GM12878 (cell line): Measurements from ENCODE around the gene CAP2. TPM values are rescaled to one million over a fixed set of nuclear protein-coding genes. Genes with fewer than 3 reads are reported as not detected.
"Not testable (repeated sequence)": the region's sequence is repeated elsewhere in the genome, so short reads cannot be mapped to it uniquely, and the experiment has no call there.

Experiments
- ATAC-seq: fragments of 200-7000 bp; cut with Tn5 transposase; 3 replicates; pipeline ENCODE4 v1.9.1; 2020; ENCODE audit warnings: mild to moderate bottlenecking, moderate library complexity
- BruUV-seq: library from RNA; stranded (reverse); fragments of 400-500 nt; replicated peaks from 2 replicates; lab custom pipeline; 2021; lab: Mats Ljungman, UMichigan
- CTCF ChIA-PET: fragments of 300-600 bp; sonication (Branson Sonifier 250); formaldehyde crosslinking; extraction: SDS; loops from one replicate; lab custom pipeline; 2021; ENCODE audit warnings: inconsistent platforms; lab: Yijun Ruan, JAX
- POLR2A ChIA-PET: fragments of 350-600 bp; formaldehyde crosslinking; extraction: SDS; loops from one replicate; lab custom pipeline; 2021; ENCODE audit warnings: inconsistent platforms; lab: Charles Lee
- RAD21 ChIA-PET: fragments of 300-600 bp; sonication (Branson Sonifier 250); formaldehyde crosslinking; loops from one replicate; lab custom pipeline; 2023; ENCODE audit warnings: antibody characterized with exemption; ENCODE audit not compliant: unreplicated experiment; lab: Charles Lee
- SMC1A ChIA-PET: fragments of 300-600 bp; sonication (Branson Sonifier 250); formaldehyde crosslinking; loops from one replicate; lab custom pipeline; 2023; ENCODE audit not compliant: unreplicated experiment, uncharacterized antibody; lab: Charles Lee
- DNase-seq: peaks from one replicate; pipeline ENCODE4 v3.0.0-alpha.2; 2011; ENCODE audit warnings: low read depth, low spot score
- FAIRE-seq: peaks from 3 replicates; lab custom pipeline; 2011; peaks lifted over from hg19 to GRCh38; lab: Jason Lieb, UNC
- H2AFZ ChIP-seq: 2 replicates; pipeline ENCODE4 v1.6.0; 2011; ENCODE audit warnings: low read depth, low read length, control low read depth; ENCODE audit not compliant: control insufficient read depth
- H3K27ac ChIP-seq: 2 replicates; pipeline ENCODE4 v1.5.1; 2011; ENCODE audit warnings: control low read depth; ENCODE audit not compliant: control insufficient read depth, insufficient read depth
- H3K27me3 ChIP-seq, 2 experiments: replicated peaks in 1 of 2; 2 replicates each; pipeline versions ENCODE4 v1.6.0 to v1.6.1; 2011; ENCODE audit warnings: low read length in 1 of 2; ENCODE audit not compliant: control insufficient read depth in 2 of 2, insufficient read depth in 2 of 2
- H3K36me3 ChIP-seq, 2 experiments: 2 replicates each; pipeline ENCODE4 v1.5.1; 2011; ENCODE audit warnings: low read length in 1 of 2; ENCODE audit not compliant: control insufficient read depth in 2 of 2, insufficient read depth in 2 of 2
- H3K4me1 ChIP-seq: 2 replicates; pipeline ENCODE4 v1.6.1; 2011; ENCODE audit warnings: mild to moderate bottlenecking, low read length, moderate library complexity, mixed read lengths; ENCODE audit not compliant: control insufficient read depth, insufficient read depth
- H3K4me2 ChIP-seq: 2 replicates; pipeline ENCODE4 v1.6.0; 2011; ENCODE audit warnings: control low read depth; ENCODE audit not compliant: control insufficient read depth, insufficient read depth
- H3K4me3 ChIP-seq: fragments of 200-600 bp; sonication (generic); 2 replicates; pipeline ENCODE4 v1.5.1; 2016
- H3K79me2 ChIP-seq: 2 replicates; pipeline ENCODE4 v1.6.0; 2011; ENCODE audit warnings: low read length; ENCODE audit not compliant: control insufficient read depth, insufficient read depth
- H3K9ac ChIP-seq: 2 replicates; pipeline ENCODE4 v1.8.0; 2011; ENCODE audit warnings: low read length, control low read depth, mixed read lengths; ENCODE audit not compliant: control insufficient read depth, insufficient read depth
- H3K9me3 ChIP-seq: replicated peaks from 3 replicates; pipeline ENCODE4 v1.5.1; 2011; ENCODE audit warnings: mild to moderate bottlenecking, low read length; ENCODE audit not compliant: control insufficient read depth, insufficient read depth
- H4K20me1 ChIP-seq: 2 replicates; pipeline ENCODE4 v1.6.0; 2011; ENCODE audit not compliant: control insufficient read depth, insufficient read depth
- ATF7 ChIP-seq: fragments of 450-650 bp; IDR thresholded peaks from 2 replicates; pipeline ENCODE4 v1.6.1; 2016; ENCODE audit warnings: low read depth, mild to moderate bottlenecking
- ELK1 ChIP-seq: IDR thresholded peaks from 2 replicates; pipeline ENCODE4 v1.6.1; 2012; ENCODE audit warnings: low read depth, low read length, improper control_type of control experiment
- EP300 ChIP-seq, 2 experiments: fragments of 150-350 bp in 1 of 2; IDR thresholded peaks; 2 replicates each; pipeline ENCODE4 v1.6.1; 2011 to 2012; ENCODE audit warnings: low read depth in 2 of 2, low read length in 2 of 2, borderline replicate concordance in 1 of 2, improper control_type of control experiment in 1 of 2, inconsistent platforms in 1 of 2; ENCODE audit not compliant: control insufficient read depth in 1 of 2
- GABPA ChIP-seq: IDR thresholded peaks from 2 replicates; pipeline ENCODE4 v1.6.1; 2014; ENCODE audit warnings: antibody characterized with exemption, low read depth, mild to moderate bottlenecking, inconsistent platforms
- HDGF ChIP-seq: fragments of 450-650 bp; IDR thresholded peaks from 2 replicates; pipeline ENCODE4 v1.6.1; 2016; ENCODE audit warnings: antibody characterized with exemption
- IKZF2 ChIP-seq, 2 experiments: fragments of 450-650 bp; IDR thresholded peaks; 2 replicates each; pipeline ENCODE4 v1.6.1; 2017; ENCODE audit warnings: mild to moderate bottlenecking in 2 of 2, moderate library complexity in 2 of 2
- MEF2B ChIP-seq: fragments of 450-650 bp; IDR thresholded peaks from 2 replicates; pipeline ENCODE4 v1.6.1; 2018; ENCODE audit warnings: mild to moderate bottlenecking, moderate library complexity; ENCODE audit not compliant: partially characterized antibody, poor library complexity, severe bottlenecking
- NR2F1 ChIP-seq: fragments of 450-650 bp; conservative IDR thresholded peaks from 2 replicates; pipeline ENCODE4 v1.6.1; 2017; ENCODE audit warnings: mild to moderate bottlenecking
- ZNF592 ChIP-seq: fragments of 450-650 bp; IDR thresholded peaks from 2 replicates; pipeline ENCODE4 v1.6.1; 2017; ENCODE audit warnings: mild to moderate bottlenecking, moderate library complexity
- WGBS: methylation state at CpG from one replicate; pipeline ENCODE4 v1.1.6; 2016; ENCODE audit warnings: low lambda C conversion rate; ENCODE audit not compliant: insufficient replicate concordance, insufficient coverage; ENCODE audit errors: missing lambda C conversion rate; 5-methylcytosine and 5-hydroxymethylcytosine counted together
- in situ Hi-C: fragments of 300-500 bp; cut with MboI; formaldehyde crosslinking; loops from 9 replicates; pipeline ENCODE4 v1.14.3; 2018; ENCODE audit warnings: mixed read lengths
- intact Hi-C: fragments of 100-400 bp; cut with micrococcal nuclease; formaldehyde crosslinking; loops from one replicate; pipeline ENCODE4 v1.14.2; 2022; ENCODE audit not compliant: unreplicated experiment
- polyA plus RNA-seq, 11 experiments: library from polyadenylated mRNA; depleted of rRNA in 4 of 11; unstranded in 6 of 11; stranded (reverse) in 5 of 11; fragments of >200 nt; fragmentation: Nextera tagmentation in 4 of 11; fragmentation: Illumina TruSeq in 1 of 11; extraction: Ambion mirVana in 4 of 11; extraction: Trizol in 1 of 11; gene quantifications; 1 replicate in 1 of 11; 2 replicates in 10 of 11; pipeline versions ENCODE4 v1.2.1 to v1.2.3, GENCODE V29; 2011 to 2016; ENCODE audit warnings: inconsistent platforms in 2 of 11, missing spikeins in 2 of 11, low read depth in 1 of 11
- total RNA-seq, 4 experiments: library from RNA; depleted of rRNA in 3 of 4; stranded (reverse); fragments of >200 nt in 3 of 4; fragmentation: Illumina TruSeq in 1 of 4; extraction: Trizol in 1 of 4; gene quantifications; 2 replicates each; pipeline versions ENCODE4 v1.2.1 to v1.2.3, GENCODE V29; 2013 to 2021

Gene CAP2
- total and polyA plus RNA-seq, 10 of the 15 experiments (the other 5 are each of a cell fraction or from before 2014, with no cell fraction given) = 0.10 to 2.0 (median 0.15) TPM; not detected in 7

- peak; percentile 11 for DNase-seq
- H3K36me3 ChIP-seq, H3K4me3 ChIP-seq, FAIRE-seq, H3K9me3 ChIP-seq, H3K79me2 ChIP-seq, H2AFZ ChIP-seq, H3K27me3 ChIP-seq, BruUV-seq, H4K20me1 ChIP-seq, H3K27ac ChIP-seq, in situ Hi-C loops, H3K9ac ChIP-seq, intact Hi-C loops, H3K4me2 ChIP-seq, H3K4me1 ChIP-seq: not testable (repeated sequence)
- ChIA-PET RAD21 (interaction anchor here (1.2 to 5.4 kb wide), 5 partner anchors 11 to 91 kb away, joined by 4 to 25 read pairs (median 10); partner anchors contain the start of gene CAP2), SMC1A (interaction anchor here (0.6 to 5.8 kb wide), 12 partner anchors 10 to 728 kb away, joined by 3 to 46 read pairs (median 3); no protein-coding TSS in a partner anchor), CTCF (interaction anchor here (0.7 to 3.8 kb wide), 4 partner anchors 11 to 49 kb away, joined by 3 to 18 read pairs (median 6); partner anchors contain the start of gene CAP2), POLR2A (interaction anchor here (1.0 to 2.0 kb wide), 4 partner anchors 9 to 69 kb away, joined by 3 to 9 read pairs (median 4); no protein-coding TSS in a partner anchor)
- peak; percentile 92 for ATAC-seq
- peak; percentile 70 for TF ChIP-seq MEF2B
- TF ChIP-seq IKZF2 (IDR thresholded peaks at IDR 0.05) = peak in 1 of 2 experiments; percentile 48; a peak in 2 of 4 replicates
- TF ChIP-seq ATF7 = peak; percentile 22; the same call in 1 of the 2 replicates
- 0 out of 2 replicates have a peak, but pooled peaks have one; percentile 22 for TF ChIP-seq NR2F1
- WGBS = 55% methylated on average over 7 of the region's 7 CpGs
Measured at GRCh38 chr6:17405181-17405943, 12.0 kb downstream of the CAP2 start.

GRCh38 chr6:17405944-17406245 lies 12.5 kb downstream of the CAP2 start:
- H4K20me1 ChIP-seq = no peaks in the 10 kb centered on the region
- in situ Hi-C loops (no loop called here), intact Hi-C loops (no loop called here)
- no peaks in the 10 kb centered on the region for H3K36me3 ChIP-seq
- ChIA-PET SMC1A (interaction anchor here (1.0 to 5.8 kb wide), 9 partner anchors 10 to 99 kb away, joined by 3 to 46 read pairs (median 4); no protein-coding TSS in a partner anchor), POLR2A (interaction anchor here (1.0 to 2.0 kb wide), 4 partner anchors 10 to 68 kb away, joined by 3 to 9 read pairs (median 4); no protein-coding TSS in a partner anchor), CTCF (interaction anchor here (0.7 to 3.8 kb wide), 4 partner anchors 12 to 50 kb away, joined by 3 to 18 read pairs (median 6); partner anchors contain the start of gene CAP2), RAD21 (interaction anchor here (1.2 to 5.4 kb wide), 5 partner anchors 12 to 90 kb away, joined by 4 to 25 read pairs (median 10); partner anchors contain the start of gene CAP2)
- 52% methylated on average over 8 of the region's 8 CpGs for WGBS
- H3K4me1 ChIP-seq = no peaks in the 10 kb centered on the region
- FAIRE-seq (no peak), ATAC-seq (peak; percentile 67), DNase-seq (no peak)
- no peaks in the 10 kb centered on the region for H3K27me3 ChIP-seq
- no peak overlapping the region for H3K27ac ChIP-seq
- H3K9me3 ChIP-seq = no peaks in the 10 kb centered on the region; the same call in 2 of the 3 replicates
- H3K4me3 ChIP-seq = no peak overlapping the region
- no TSS peak for BruUV-seq
- H3K4me2 ChIP-seq = no peak overlapping the region
- H2AFZ ChIP-seq = no peak overlapping the region
- H3K79me2 ChIP-seq = no peaks in the 10 kb centered on the region
- H3K9ac ChIP-seq = no peak overlapping the region
- TF ChIP-seq EP300 (IDR thresholded peaks at IDR 0.05; ENCODE audit: borderline replicate concordance in 1 of 2, control insufficient read depth in 1 of 2, low read depth in 2 of 2, low read length in 2 of 2) (no peak), GABPA (no peak), HDGF (no peak), ELK1 (no peak), ZNF592 (no peak)
